Activated CD8-positive, alpha-beta T cell treated with anti-CD3 and anti-CD28 coated beads for 36 hours (primary cell): ENCODE data around the gene MBD5. TPM values are rescaled to one million over a fixed set of nuclear protein-coding genes. Genes with fewer than 3 reads are reported as not detected.

Experiments used
- ATAC-seq: fragments of 200-7000 bp; cut with Tn5 transposase; one replicate; pipeline ENCODE4 v1.10.0; 2021; ENCODE audit warnings: mild to moderate bottlenecking, moderate library complexity
- CTCF ChIA-PET: fragments of 350-600 bp; sonication (Branson Sonifier 250); formaldehyde crosslinking; loops from one replicate; lab custom pipeline; 2021; ENCODE audit warnings: antibody characterized with exemption; lab: Charles Lee
- POLR2A ChIA-PET: fragments of 350-600 bp; sonication (Branson Sonifier 250); formaldehyde crosslinking; loops from one replicate; lab custom pipeline; 2021; ENCODE audit warnings: antibody characterized with exemption; lab: Charles Lee
- DNase-seq: peaks from one replicate; pipeline ENCODE4 v3.0.0-alpha.2; 2020
- H3K27ac Mint-ChIP-seq: one replicate; pipeline ENCODE4 v1.8.0; 2021; ENCODE audit warnings: mild to moderate bottlenecking, mixed read lengths
- H3K27me3 Mint-ChIP-seq: one replicate; pipeline ENCODE4 v1.8.0; 2021; ENCODE audit warnings: mixed read lengths
- H3K36me3 Mint-ChIP-seq: one replicate; pipeline ENCODE4 v1.8.0; 2021; ENCODE audit warnings: low read depth, mixed read lengths
- H3K4me1 Mint-ChIP-seq: one replicate; pipeline ENCODE4 v1.8.0; 2021; ENCODE audit warnings: low read depth, mixed read lengths
- H3K4me3 Mint-ChIP-seq: one replicate; pipeline ENCODE4 v1.8.0; 2021; ENCODE audit warnings: mild to moderate bottlenecking, moderate library complexity, mixed read lengths
- H3K9me3 Mint-ChIP-seq: one replicate; pipeline ENCODE4 v1.8.0; 2021; ENCODE audit warnings: mixed read lengths
- intact Hi-C: fragments of 100-400 bp; cut with micrococcal nuclease; formaldehyde crosslinking; loops from one replicate; pipeline ENCODE4 v1.10.0; 2022
- total RNA-seq, 2 experiments: library from RNA; stranded (reverse); gene quantifications; one replicate each; pipeline ENCODE4 v1.2.3, GENCODE V29; 2021
- TF ChIP-seq, protein P1 (sequence below): fragments of 200-600 bp; IDR thresholded peaks from one replicate; pipeline ENCODE4 v1.8.0; 2022; ENCODE audit warnings: antibody characterized with exemption, mild to moderate bottlenecking

Gene MBD5
- total RNA-seq, 2 experiments from 2014 or later, result 16.6 to 17.9 TPM

DNA sequence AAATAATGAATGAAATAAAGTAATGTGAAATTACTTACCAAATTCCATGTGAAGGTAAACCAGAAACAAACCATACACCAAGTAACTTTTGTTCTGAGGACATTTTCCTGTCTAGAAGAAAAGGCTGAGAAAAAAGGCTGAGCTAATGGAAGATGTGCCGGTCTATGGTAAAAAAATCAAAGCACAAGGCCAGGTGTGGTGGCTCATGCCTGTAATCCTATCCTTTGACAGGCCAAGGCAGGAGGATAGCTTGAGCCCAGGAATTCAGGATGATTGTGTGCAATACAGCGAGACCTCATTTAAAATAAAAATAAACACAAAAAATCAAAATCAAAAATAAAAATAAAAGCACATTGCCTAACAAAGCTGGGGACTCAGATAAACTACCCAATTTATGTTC, 7.0 kb upstream of the MBD5 start:
- TF ChIP-seq, protein P1, sequence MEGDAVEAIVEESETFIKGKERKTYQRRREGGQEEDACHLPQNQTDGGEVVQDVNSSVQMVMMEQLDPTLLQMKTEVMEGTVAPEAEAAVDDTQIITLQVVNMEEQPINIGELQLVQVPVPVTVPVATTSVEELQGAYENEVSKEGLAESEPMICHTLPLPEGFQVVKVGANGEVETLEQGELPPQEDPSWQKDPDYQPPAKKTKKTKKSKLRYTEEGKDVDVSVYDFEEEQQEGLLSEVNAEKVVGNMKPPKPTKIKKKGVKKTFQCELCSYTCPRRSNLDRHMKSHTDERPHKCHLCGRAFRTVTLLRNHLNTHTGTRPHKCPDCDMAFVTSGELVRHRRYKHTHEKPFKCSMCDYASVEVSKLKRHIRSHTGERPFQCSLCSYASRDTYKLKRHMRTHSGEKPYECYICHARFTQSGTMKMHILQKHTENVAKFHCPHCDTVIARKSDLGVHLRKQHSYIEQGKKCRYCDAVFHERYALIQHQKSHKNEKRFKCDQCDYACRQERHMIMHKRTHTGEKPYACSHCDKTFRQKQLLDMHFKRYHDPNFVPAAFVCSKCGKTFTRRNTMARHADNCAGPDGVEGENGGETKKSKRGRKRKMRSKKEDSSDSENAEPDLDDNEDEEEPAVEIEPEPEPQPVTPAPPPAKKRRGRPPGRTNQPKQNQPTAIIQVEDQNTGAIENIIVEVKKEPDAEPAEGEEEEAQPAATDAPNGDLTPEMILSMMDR, result no peak
- DNase-seq (no peak), ATAC-seq (no peak)
- ChIA-PET CTCF (interaction anchor here (1.3 kb wide), 1 partner anchor 24 kb away, joined by 7 read pairs; no protein-coding TSS in a partner anchor), POLR2A (no interaction called here)
- Mint-ChIP-seq H3K27ac (no peak overlapping the region), H3K9me3 (peaks cover 5% of the 10 kb centered on the region), H3K27me3 (no peaks in the 10 kb centered on the region), H3K4me3 (no peak overlapping the region), H3K36me3 (peaks cover 13% of the 10 kb centered on the region), H3K4me1 (peaks cover 49% of the 10 kb centered on the region)
- intact Hi-C loops, result no loop called here

DNA sequence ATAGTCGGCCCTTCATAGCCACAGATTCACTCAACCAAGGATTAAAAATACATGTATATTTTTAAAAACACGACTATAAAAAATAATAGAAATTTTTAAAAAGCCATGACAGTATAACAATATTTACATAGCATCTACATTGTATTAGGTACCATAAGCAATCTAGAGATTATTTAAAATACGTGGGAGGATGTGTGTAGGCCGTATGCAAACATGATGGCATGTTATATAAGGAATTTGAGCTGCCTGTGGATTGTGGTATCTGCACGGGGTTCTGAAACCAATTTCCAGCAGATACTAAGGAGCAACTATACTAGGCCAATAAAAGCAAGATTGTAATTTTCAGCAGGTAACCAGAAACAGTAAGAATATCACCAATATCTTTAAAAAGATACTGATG, 6.3 kb upstream of the MBD5 start:
- Mint-ChIP-seq H3K36me3 (peaks cover 13% of the 10 kb centered on the region), H3K9me3 (peaks cover 3% of the 10 kb centered on the region), H3K27ac (no peak overlapping the region), H3K27me3 (no peaks in the 10 kb centered on the region), H3K4me1 (peaks cover 51% of the 10 kb centered on the region), H3K4me3 (no peak overlapping the region)
- intact Hi-C loops, result no loop called here
- DNase-seq, result no peak
- TF ChIP-seq, protein P1, result no peak
- POLR2A ChIA-PET, result no interaction called here
- CTCF ChIA-PET, result interaction anchor here (1.3 kb wide), 1 partner anchor 25 kb away, joined by 7 read pairs; no protein-coding TSS in a partner anchor
- ATAC-seq, result no peak

GRCh38 chr2:148020111-148021058, 506 bp upstream of the MBD5 start, which contains the start of gene ORC4:
Gene ORC4, minus strand, starts transcription at chr2:148020737. Its CDS starts 44,779 bp downstream, at chr2:147975958.
- peaks cover 8% of the 10 kb centered on the region for H3K36me3 Mint-ChIP-seq
- TF ChIP-seq, protein P1, result no peak
- H3K27ac Mint-ChIP-seq, result peak within 1 kb of the TSS; percentile 95
- H3K9me3 Mint-ChIP-seq, result no peaks in the 10 kb centered on the region
- peak within 1 kb of the TSS; percentile 90 for H3K4me3 Mint-ChIP-seq
- ChIA-PET POLR2A (interaction anchor here (0.8 to 1.0 kb wide), 3 partner anchors 10 to 65 kb away, joined by 3 to 5 read pairs (median 4); no protein-coding TSS in a partner anchor), CTCF (interaction anchor here (0.9 to 2.2 kb wide), 6 partner anchors 9 to 489 kb away, joined by 3 to 7 read pairs (median 3); no protein-coding TSS in a partner anchor)
- DNase-seq, result peak; percentile 99
- H3K27me3 Mint-ChIP-seq, result no peaks in the 10 kb centered on the region
- intact Hi-C loops, result loop anchor here (10.0 kb wide), 1 partner anchor 624 kb away; the partner anchor contains the start of gene EPC2
- peak; percentile 88 for ATAC-seq
- H3K4me1 Mint-ChIP-seq, result peaks cover 48% of the 10 kb centered on the region

DNA sequence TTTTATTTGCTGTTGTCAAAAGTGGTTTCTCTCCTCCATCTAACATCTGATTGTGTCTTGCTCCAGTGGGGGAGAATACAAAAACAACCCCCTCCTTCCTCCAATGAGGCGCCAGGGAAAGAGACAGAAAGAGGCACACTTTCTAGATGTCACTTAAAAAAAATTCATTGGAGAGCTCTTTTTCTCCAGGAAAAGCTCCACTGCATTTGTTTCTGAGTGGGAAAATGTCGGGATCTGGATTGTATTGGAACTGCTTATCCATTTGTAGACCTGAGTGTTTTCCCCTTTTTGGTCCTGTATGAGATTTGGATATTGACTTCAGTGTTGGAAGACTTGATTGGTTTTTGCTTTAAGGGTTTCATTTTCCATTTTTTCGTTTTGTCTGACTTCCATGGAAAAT, 995 bp downstream of the MBD5 start:
- TF ChIP-seq, protein P1, result no peak
- Mint-ChIP-seq H3K27me3 (no peaks in the 10 kb centered on the region), H3K4me3 (peak overlapping the region; percentile 90), H3K36me3 (no peaks in the 10 kb centered on the region), H3K27ac (peak overlapping the region; percentile 95), H3K9me3 (no peaks in the 10 kb centered on the region), H3K4me1 (peaks cover 47% of the 10 kb centered on the region)
- no peak for DNase-seq
- ChIA-PET POLR2A (no interaction called here), CTCF (interaction anchor here (1.3 to 2.2 kb wide), 2 partner anchors 10 to 487 kb away, joined by 3 to 7 read pairs; no protein-coding TSS in a partner anchor)
- intact Hi-C loops, result loop anchor here (10.0 kb wide), 1 partner anchor 623 kb away; the partner anchor contains the start of gene EPC2
- no peak for ATAC-seq
